HG03039 (cell line): ENCODE data around the gene NNAT.
"Not testable (repeated sequence)": the region's sequence is repeated elsewhere in the genome, so short reads cannot be mapped to it uniquely, and the experiment has no call there.

Source experiments
- ATAC-seq: cut with Tn5 transposase; IDR thresholded peaks from one replicate; pipeline ENCODE4 v1.9.1; 2021; ENCODE audit warnings: mild to moderate bottlenecking, moderate library complexity; ENCODE audit not compliant: unreplicated experiment

Gene NNAT, protein sequence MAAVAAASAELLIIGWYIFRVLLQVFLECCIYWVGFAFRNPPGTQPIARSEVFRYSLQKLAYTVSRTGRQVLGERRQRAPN

GRCh38 chr20:37521061-37521771 is at the start of gene NNAT:
NNAT (plus strand) TSS chr20:37521250; CDS start chr20:37521332, 82 bp downstream.
- ATAC-seq, result no peak

DNA sequence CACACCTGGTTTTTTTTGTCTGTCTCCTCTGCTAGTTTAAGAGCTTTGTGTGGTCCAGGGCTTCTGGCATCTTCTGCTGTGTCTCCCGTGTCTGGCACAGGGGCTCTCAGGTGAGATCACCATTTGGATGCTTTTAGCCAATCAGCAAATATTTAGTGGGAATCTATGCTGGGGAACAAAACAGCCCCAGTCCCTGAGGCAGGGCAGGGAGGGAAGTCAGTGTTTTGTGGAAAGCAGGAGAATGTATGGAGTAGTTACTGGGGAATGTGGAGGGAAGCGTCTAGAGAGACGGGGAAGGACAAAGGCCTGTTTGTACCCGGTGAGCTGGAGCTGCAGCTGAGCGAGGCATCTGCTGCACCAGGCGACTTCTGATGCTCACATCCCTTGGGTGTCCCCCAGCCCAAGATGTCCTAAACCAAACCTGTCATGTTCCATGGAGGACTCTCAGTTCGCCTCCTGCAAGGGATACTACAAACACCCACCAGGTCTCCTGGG is 49.3 kb upstream of the NNAT start:
- ATAC-seq, result no peak

DNA sequence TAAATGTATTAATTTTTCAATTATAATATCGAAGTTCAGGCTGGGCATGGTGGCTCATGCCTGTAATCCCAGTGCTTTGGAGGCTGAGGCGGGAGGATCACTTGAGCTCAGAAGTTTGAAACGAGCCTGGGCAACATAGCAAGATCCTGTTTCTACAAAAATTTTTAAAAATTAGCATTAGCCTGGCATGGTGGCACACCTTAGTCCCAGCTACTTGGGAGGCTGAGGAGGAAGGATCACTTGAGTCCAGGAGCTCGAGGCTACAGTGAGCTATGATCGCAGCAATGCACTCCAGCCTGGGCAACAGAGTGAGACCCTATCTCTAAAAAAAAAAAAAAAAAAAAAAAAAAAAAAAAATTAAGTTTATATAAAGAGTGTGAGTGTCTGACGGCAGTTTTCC is 48.6 kb upstream of the NNAT start:
- not testable (repeated sequence) for ATAC-seq

- no peak for ATAC-seq
Observed at GRCh38 chr20:37473249-37474000, 47.6 kb upstream of the NNAT start.

DNA sequence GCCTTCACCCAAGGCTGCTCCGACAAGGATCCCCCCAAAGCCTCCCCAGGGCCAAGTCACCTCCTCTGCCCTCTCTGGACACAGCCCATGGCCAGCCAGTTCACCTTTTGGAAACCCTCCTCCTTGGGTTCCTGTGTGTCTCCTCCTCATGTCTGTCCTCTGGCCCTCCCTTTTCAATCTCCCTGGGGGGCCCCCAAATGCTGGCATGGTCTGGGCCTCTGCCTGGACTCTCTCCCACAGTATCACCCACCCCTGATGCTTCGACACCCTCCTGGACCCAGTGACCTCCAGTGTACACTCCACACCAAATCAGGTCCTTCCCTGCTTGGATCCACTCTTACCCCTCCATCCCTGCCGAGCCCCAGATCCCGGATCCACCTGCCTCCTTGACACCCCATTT is 46.7 kb upstream of the NNAT start:
- no peak for ATAC-seq

- ATAC-seq, result no peak
Observed at GRCh38 chr20:37475252-37475651, 45.8 kb upstream of the NNAT start.

- ATAC-seq, result no peak
Observed at GRCh38 chr20:37477041-37477440, 44.0 kb upstream of the NNAT start.

DNA sequence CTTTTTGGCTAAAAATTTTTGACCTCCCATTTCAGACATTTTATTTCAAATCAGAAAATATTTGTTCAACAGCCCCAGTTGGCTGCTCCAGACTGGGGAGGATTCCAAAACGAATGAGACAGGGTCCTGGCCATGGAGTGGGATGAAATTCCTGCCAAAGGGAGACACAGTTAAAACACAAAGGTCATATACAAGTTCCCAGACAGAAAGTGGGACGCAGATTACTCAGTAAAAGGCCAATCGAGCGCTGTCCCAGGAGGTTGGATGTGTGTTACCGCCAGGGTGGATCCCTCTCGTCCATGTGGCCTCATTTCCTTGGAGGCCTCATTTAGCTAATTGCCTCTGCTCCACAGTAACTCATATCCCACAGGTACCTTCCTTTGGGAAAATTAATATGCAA is 41.8 kb upstream of the NNAT start:
- ATAC-seq, result no peak

DNA sequence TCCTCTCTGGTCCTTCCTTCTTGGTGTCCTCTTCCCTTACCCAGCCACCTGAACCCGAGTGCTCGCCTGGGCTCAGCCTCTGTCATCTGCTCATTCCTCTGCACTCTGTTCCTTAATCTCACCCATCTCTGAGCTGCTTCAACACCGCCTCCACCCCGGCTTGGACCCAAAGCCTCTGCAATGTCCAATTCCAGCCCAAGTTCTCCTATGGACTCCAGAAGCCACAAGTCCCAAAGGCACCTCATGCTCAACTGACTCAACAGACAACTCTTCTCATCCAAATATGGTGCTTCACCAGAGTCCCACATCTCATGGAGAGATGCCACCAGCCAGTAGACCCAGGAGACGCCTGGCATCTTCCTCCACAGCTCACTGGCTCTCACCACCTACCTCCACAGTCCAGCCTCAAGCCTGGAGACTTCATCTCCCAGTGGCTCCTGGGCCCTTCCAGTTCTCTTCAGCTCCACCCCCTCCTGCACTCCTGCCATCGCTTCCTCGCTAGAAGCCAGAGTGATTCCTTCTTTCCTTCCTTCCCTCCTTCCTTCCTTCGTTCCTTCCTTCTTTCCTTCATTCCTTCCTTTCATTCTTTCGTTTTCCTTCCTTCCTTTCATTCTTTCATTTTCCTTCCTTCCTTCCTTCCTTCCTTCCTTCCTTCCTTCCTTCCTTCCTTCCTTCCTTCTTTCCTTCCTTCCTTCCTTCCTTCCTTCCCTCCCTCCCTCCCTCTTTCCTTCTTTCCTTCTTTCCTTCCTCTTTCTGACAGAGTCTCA is 40.9 kb upstream of the NNAT start:
- ATAC-seq, result no peak

GRCh38 chr20:37480919-37481318 is 40.1 kb upstream of the NNAT start:
- no peak for ATAC-seq

GRCh38 chr20:37481610-37482009 is 39.4 kb upstream of the NNAT start:
- no peak for ATAC-seq

GRCh38 chr20:37484331-37484730 is 36.7 kb upstream of the NNAT start:
- no peak for ATAC-seq

DNA sequence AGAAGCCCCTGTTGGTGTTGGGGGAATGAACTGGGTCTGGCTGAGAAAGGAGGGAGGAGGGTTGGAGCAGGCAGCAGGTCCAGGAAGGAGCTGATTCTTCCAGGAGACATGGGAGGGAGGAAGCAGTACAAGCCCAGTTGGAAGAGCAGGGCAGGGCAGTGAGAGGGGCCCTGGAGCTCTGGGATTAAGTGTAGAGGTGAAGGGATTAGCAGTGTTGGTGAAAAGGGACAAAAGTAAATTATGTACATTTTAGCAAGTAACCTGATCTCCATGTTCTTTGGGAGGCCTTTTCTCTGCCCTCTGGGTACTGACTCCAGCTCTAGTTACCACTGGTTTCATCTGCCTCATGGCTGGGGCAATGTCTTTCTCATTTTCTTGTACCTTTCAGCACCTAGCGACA is 34.8 kb upstream of the NNAT start:
- not testable (repeated sequence) for ATAC-seq

- no peak for ATAC-seq
Observed at GRCh38 chr20:37490663-37491350, 30.2 kb upstream of the NNAT start.

DNA sequence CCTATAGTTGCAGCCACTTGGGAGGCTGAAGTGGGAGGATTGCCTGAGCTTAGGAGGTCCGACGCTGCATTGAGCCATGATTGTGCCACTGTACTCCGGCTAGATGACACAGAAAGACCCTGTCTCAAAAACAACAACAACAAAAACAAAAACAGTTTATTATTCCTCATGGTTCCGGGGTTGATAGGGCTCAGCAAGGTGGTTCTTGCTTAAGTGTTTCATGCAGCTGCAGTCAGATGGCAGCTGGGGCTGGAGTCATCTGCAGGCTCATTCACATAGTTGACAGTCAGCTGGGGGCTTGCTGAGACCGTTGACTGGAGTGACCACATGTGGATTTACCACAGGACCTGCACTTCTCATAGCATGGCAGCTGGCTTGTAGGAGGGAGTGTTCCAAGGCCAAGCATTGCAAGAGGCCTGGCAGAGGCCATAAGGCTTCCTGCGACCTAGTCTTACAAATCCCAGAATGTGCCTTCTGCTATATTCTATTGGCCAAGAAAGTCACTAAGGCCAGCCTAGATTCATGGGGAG is 28.9 kb upstream of the NNAT start:
- ATAC-seq, result no peak

DNA sequence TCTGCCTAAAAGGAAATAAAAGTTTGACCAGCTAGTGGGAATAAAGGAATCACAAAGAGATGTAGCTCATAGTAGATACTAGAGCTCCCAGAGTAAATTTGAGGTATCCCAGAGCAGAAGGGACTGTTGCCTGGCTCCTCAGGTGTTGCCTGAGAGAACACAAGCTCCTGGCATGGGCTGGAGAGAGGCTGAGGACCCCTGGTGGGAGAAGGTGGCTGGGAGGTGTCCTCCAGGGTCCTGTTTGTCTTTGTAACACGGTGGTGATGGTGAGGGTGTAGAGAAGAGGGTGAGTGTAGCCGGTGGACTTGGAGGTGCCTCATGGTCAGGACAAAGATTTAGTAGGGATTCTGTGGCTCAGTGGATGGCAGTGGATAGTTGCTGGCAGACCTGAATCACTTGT is 28.1 kb upstream of the NNAT start:
- no peak for ATAC-seq

DNA sequence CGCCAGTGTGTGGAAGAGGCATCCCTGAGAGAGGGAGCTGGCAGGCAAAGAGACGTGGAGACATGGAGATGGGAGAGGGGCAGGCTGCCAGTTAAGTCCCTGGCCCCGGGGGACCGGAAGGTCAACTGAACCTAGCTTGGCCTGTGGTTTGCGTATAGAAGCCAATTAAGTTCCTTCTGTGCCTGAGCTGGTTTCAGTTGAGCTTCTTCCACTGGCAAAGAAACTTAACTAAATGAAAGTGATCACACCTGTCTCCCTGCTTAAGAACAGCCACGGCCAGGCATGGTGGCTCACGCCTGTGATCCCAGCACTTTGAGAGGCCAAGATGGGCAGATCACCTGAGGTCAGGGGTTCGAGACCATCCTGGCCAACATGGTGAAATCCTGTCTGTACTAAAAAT is 26.7 kb upstream of the NNAT start:
- ATAC-seq, result no peak

DNA sequence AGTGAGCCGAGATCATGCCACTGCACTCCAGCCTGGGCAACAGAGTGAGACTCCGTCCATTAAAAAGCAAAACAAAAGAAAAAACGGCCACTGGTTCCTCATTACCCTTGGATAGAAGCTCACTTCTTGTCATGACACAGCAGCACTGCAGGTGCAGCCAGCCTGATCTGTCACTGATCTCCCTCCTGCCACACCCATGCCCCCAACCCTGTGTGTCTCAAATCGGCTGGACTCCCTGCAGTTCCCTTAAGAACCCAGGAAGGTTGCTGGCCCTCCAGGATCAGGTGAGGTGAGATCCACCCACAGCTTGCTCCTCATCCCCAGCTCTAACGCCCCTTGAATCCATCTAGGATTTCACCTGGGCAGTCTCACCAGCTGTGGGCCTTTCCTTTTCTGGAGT is 26.3 kb upstream of the NNAT start:
- ATAC-seq, result no peak

DNA sequence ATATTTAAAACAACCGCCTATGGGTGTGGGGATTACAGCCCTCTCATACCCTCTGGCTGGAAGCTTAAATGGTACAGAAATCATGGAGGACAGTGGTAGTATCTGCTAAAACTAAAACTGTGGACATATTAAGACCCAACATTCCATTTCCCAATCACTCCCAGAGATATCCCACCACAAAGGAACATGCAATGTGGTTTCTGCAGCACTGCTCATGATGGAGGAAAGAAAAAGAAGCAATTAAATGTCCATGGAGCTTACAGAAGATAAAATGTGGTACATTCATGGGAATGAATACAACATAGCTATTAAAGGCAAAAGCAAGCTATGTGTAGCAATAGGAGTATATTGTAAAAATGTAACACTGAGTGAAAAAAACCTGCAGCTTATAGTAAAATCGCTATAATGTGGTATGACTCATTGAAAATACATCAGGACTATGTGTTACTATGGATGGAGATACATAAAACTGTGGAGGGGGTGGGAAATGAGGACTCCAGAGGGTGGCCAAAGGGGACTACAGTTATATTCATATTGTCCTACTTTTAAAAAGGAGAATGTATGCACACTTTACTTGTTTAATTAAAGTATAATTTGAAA is 22.9 kb upstream of the NNAT start:
- no peak for ATAC-seq

- ATAC-seq, result no peak
Observed at GRCh38 chr20:37500311-37500710, 20.7 kb upstream of the NNAT start.
